IPS-15b (cell line): ENCODE measurements around the gene EMID1.

Source experiments
- H3K27me3 ChIP-seq: one replicate; pipeline ENCODE4 v1.6.1; 2013; ENCODE audit warnings: low read length; ENCODE audit not compliant: control insufficient read depth, insufficient read depth
- H3K36me3 ChIP-seq: one replicate; pipeline ENCODE4 v1.6.1; 2013; ENCODE audit warnings: low read length; ENCODE audit not compliant: control insufficient read depth, insufficient read depth
- H3K4me1 ChIP-seq: one replicate; pipeline ENCODE4 v1.6.1; 2013; ENCODE audit warnings: mild to moderate bottlenecking, low read length; ENCODE audit not compliant: control insufficient read depth, insufficient read depth
- H3K4me3 ChIP-seq: one replicate; pipeline ENCODE4 v1.5.1; 2013; ENCODE audit warnings: low read depth, low read length
- H3K9ac ChIP-seq: one replicate; pipeline ENCODE4 v1.6.1; 2013; ENCODE audit warnings: low read depth, mild to moderate bottlenecking, low read length
- H3K9me3 ChIP-seq: one replicate; pipeline ENCODE4 v1.6.1; 2013; ENCODE audit warnings: mild to moderate bottlenecking, low read length; ENCODE audit not compliant: control insufficient read depth, insufficient read depth

Gene EMID1

DNA sequence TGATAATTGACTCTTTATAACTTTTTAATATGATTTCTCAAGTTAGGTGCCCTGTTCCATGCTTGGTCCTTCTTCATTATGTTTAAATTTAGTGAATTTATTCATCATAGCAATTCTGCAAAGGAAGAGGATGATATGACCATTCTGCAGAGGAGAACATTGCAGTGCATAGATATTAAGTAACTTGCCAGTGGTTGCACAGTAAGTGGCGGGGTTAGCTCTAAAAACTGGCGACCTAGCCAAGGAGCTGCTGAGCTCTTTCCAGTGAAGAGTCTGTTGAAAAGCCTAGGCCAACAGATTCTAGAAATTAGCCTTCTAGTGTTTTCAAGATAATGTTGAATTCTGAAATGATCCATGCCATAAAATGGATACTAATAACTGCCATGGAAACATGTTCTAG lies 66.9 kb downstream of the EMID1 start:
- Histone ChIP-seq H3K4me3 (no peak overlapping the region), H3K36me3 (peaks cover 19% of the 10 kb centered on the region), H3K4me1 (peaks cover 10% of the 10 kb centered on the region), H3K27me3 (no peaks in the 10 kb centered on the region), H3K9ac (no peak overlapping the region), H3K9me3 (no peaks in the 10 kb centered on the region)

- no peak overlapping the region for H3K4me3 ChIP-seq
- no peaks in the 10 kb centered on the region for H3K9me3 ChIP-seq
- no peaks in the 10 kb centered on the region for H3K27me3 ChIP-seq
- peaks cover 7% of the 10 kb centered on the region for H3K4me1 ChIP-seq
- no peak overlapping the region for H3K9ac ChIP-seq
- H3K36me3 ChIP-seq = peaks cover 31% of the 10 kb centered on the region
These were observed 69.5 kb downstream of the EMID1 start for GRCh38 chr22:29275167-29275566.

DNA sequence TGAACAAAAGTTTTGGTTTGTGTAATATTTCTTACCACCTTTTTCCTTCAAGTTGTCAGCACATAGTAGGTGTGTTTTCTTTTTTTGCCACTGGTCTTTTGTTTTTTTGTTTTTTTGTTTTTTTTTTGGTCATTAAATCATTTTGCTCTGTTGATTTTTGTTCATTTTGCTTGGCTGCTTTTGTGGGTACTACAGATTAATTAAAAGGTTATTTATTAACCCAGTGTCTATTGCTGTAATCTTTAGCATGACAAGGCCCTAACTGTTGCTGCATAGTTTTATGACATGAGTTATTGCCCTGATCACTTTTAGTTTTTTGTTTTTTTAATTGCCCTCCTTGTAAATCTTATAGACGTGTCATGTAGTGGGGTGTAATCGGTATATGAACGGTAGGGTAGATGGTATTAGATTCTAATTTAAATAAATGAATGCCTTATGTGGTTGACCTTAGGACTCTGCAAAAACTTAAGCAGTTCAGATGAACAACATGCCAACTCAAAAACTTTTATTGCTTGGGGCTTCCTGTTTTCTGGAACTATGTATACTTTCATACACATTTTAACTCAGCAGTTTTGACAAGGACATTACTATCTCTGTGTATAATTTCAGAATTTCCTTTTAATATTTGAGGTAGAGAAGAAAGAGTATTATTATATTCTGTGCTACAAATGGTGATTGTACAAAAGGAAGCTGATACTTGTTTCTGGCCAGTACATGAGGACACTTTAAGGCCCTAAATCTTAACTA lies 70.3 kb downstream of the EMID1 start:
- Histone ChIP-seq H3K36me3 (peaks cover 33% of the 10 kb centered on the region), H3K4me3 (no peak overlapping the region), H3K9me3 (no peaks in the 10 kb centered on the region), H3K27me3 (no peaks in the 10 kb centered on the region), H3K4me1 (no peaks in the 10 kb centered on the region), H3K9ac (no peak overlapping the region)

DNA sequence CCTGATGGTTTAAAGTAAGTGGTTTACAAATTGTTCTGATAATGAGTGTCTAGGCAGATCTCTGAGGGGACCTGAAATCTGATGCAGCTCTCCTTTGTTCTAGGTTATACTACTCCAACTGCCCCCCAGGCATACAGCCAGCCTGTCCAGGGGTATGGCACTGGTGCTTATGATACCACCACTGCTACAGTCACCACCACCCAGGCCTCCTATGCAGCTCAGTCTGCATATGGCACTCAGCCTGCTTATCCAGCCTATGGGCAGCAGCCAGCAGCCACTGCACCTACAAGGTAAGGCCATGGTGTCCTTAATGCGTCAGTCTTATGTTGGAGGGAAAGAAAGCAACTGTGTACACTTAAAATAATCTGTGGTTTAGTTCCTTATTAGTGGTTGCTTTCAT lies 72.2 kb downstream of the EMID1 start:
- H3K4me3 ChIP-seq = no peak overlapping the region
- peaks cover 45% of the 10 kb centered on the region for H3K36me3 ChIP-seq
- no peaks in the 10 kb centered on the region for H3K27me3 ChIP-seq
- no peaks in the 10 kb centered on the region for H3K9me3 ChIP-seq
- no peak overlapping the region for H3K9ac ChIP-seq
- no peaks in the 10 kb centered on the region for H3K4me1 ChIP-seq

DNA sequence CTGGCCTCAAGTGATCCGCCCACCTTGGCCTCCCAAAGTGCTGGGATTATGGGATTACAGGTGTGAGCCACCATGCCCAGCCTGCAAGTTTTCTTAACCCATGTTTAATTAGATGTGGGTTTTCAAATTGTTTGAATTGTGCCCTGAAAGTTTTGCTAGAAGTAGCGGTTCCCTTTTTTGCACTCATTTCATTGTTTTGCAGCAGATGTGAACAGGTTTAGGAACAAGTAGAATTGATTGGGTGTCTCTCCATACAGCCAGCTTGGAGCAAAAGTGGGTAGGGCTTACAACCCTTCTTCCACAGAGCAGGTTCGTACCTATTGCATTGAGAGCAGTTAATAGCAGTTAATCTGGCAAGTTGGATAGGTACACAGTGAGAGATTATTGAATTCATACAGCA lies 78.5 kb downstream of the EMID1 start:
- Histone ChIP-seq H3K27me3 (no peaks in the 10 kb centered on the region), H3K9ac (no peak overlapping the region), H3K36me3 (peaks cover 54% of the 10 kb centered on the region), H3K9me3 (no peaks in the 10 kb centered on the region), H3K4me3 (no peak overlapping the region), H3K4me1 (no peaks in the 10 kb centered on the region)

GRCh38 chr22:29288837-29289236 lies 83.1 kb downstream of the EMID1 start:
- no peaks in the 10 kb centered on the region for H3K9me3 ChIP-seq
- H3K36me3 ChIP-seq = peaks cover 54% of the 10 kb centered on the region
- H3K9ac ChIP-seq = no peak overlapping the region
- H3K4me1 ChIP-seq = no peaks in the 10 kb centered on the region
- H3K27me3 ChIP-seq = no peaks in the 10 kb centered on the region
- no peak overlapping the region for H3K4me3 ChIP-seq

- no peaks in the 10 kb centered on the region for H3K4me1 ChIP-seq
- H3K9me3 ChIP-seq = no peaks in the 10 kb centered on the region
- H3K9ac ChIP-seq = no peak overlapping the region
- H3K4me3 ChIP-seq = no peak overlapping the region
- H3K27me3 ChIP-seq = no peaks in the 10 kb centered on the region
- peaks cover 55% of the 10 kb centered on the region for H3K36me3 ChIP-seq
These were observed 84.4 kb downstream of the EMID1 start for GRCh38 chr22:29290061-29290460.

DNA sequence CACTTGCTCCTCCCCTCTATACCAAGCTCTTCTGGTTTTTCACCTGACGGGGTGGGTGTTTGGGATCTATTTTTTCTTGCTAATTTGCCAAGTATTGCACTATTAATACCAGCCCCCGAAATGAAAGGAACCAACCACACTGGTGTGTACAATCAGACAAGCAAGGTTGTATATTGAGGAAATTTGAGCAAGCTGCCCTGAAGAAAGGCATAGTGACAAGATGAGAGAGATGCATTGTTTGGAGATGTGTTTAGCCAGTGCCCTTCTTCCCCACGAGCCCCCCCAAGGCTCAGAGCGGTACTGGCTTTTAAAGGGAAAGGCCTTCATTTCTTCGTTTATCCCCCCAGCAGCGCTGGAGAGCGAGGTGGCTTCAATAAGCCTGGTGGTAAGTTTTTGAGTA lies 85.5 kb downstream of the EMID1 start:
- Histone ChIP-seq H3K36me3 (peaks cover 63% of the 10 kb centered on the region), H3K27me3 (no peaks in the 10 kb centered on the region), H3K9me3 (no peaks in the 10 kb centered on the region), H3K9ac (no peak overlapping the region), H3K4me1 (no peaks in the 10 kb centered on the region), H3K4me3 (no peak overlapping the region)

GRCh38 chr22:29292379-29292778 lies 86.7 kb downstream of the EMID1 start:
- Histone ChIP-seq H3K36me3 (peaks cover 68% of the 10 kb centered on the region), H3K27me3 (no peaks in the 10 kb centered on the region), H3K4me3 (no peak overlapping the region), H3K4me1 (no peaks in the 10 kb centered on the region), H3K9me3 (no peaks in the 10 kb centered on the region), H3K9ac (no peak overlapping the region)

GRCh38 chr22:29298641-29299040 lies 92.9 kb downstream of the EMID1 start:
- Histone ChIP-seq H3K9me3 (no peaks in the 10 kb centered on the region), H3K9ac (no peak overlapping the region), H3K4me1 (no peaks in the 10 kb centered on the region), H3K27me3 (no peaks in the 10 kb centered on the region), H3K4me3 (no peak overlapping the region), H3K36me3 (peaks cover 64% of the 10 kb centered on the region)

GRCh38 chr22:29299136-29299900 lies 93.6 kb downstream of the EMID1 start:
- Histone ChIP-seq H3K9me3 (no peaks in the 10 kb centered on the region), H3K36me3 (peaks cover 58% of the 10 kb centered on the region), H3K27me3 (no peaks in the 10 kb centered on the region), H3K9ac (no peak overlapping the region), H3K4me1 (no peaks in the 10 kb centered on the region), H3K4me3 (no peak overlapping the region)

DNA sequence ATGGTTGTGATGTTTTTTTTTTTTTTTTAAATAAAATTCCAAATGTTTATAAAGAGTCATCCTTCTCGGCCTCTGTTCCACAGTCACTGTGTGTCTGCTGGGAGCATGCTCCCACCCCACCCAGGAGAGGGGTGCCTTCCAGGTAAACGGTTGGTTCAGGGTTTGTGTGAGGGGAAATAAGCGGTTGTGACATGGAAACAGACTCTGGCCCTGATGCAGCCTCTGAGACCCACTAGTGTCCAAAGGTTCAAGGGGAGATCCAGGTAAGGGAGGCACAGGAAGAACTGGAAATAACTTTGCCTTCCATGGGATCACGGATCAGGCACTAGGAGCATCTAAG lies 94.7 kb downstream of the EMID1 start:
- Histone ChIP-seq H3K4me1 (no peaks in the 10 kb centered on the region), H3K4me3 (no peak overlapping the region), H3K27me3 (no peaks in the 10 kb centered on the region), H3K9me3 (no peaks in the 10 kb centered on the region), H3K36me3 (peaks cover 52% of the 10 kb centered on the region), H3K9ac (no peak overlapping the region)
